ENCODE results near the gene MLYCD.

MLYCD gene

GRCh38 chr16:83899978-83900377 is 1.1 kb downstream of the MLYCD start:
- DNase-seq = no peak

- no peak for DNase-seq
These were observed 1.7 kb downstream of the MLYCD start for GRCh38 chr16:83900571-83900970.

- no peak for DNase-seq
These were observed 2.2 kb downstream of the MLYCD start for GRCh38 chr16:83901101-83901500.

- no peak for DNase-seq
These were observed 4.8 kb downstream of the MLYCD start for GRCh38 chr16:83903751-83904150.

- no peak for DNase-seq
These were observed 7.8 kb downstream of the MLYCD start for GRCh38 chr16:83906683-83907082.

- DNase-seq = no peak
These were observed 8.2 kb downstream of the MLYCD start for GRCh38 chr16:83907111-83907510.

GRCh38 chr16:83907631-83908250 is 8.8 kb downstream of the MLYCD start:
- no peak for DNase-seq

GRCh38 chr16:83908798-83909197 is 9.9 kb downstream of the MLYCD start:
- no peak for DNase-seq

GRCh38 chr16:83911290-83911689 is 12.4 kb downstream of the MLYCD start:
- no peak for DNase-seq

GRCh38 chr16:83912519-83913244 is 13.8 kb downstream of the MLYCD start:
- DNase-seq = no peak

- no peak for DNase-seq
These were observed 14.3 kb downstream of the MLYCD start for GRCh38 chr16:83913245-83913633.

- DNase-seq = no peak
These were observed 15.3 kb downstream of the MLYCD start for GRCh38 chr16:83914091-83914710.

- DNase-seq = no peak
These were observed 16.2 kb downstream of the MLYCD start for GRCh38 chr16:83915081-83915480.

- DNase-seq = no peak
These were observed 16.6 kb downstream of the MLYCD start for GRCh38 chr16:83915491-83915890.

- no peak for DNase-seq
These were observed 18.5 kb downstream of the MLYCD start for GRCh38 chr16:83917152-83918120.

GRCh38 chr16:83920894-83921491 is 22.1 kb downstream of the MLYCD start:
- DNase-seq = no peak

- DNase-seq = no peak
These were observed 24.9 kb downstream of the MLYCD start for GRCh38 chr16:83923581-83924365.

GRCh38 chr16:83924686-83925085 is 25.8 kb downstream of the MLYCD start:
- DNase-seq = no peak

- DNase-seq = no peak
These were observed 26.4 kb downstream of the MLYCD start for GRCh38 chr16:83925095-83925905.

GRCh38 chr16:83925957-83926725 is 27.2 kb downstream of the MLYCD start:
- no peak for DNase-seq

Measured in NK-92 treated with Interleukin-12 subunit alpha and Interleukin-12 subunit beta, amount 100 ng/mL, for 24 hours (cell line).